KBM-7 (cell line): ENCODE data around the gene GABBR1.
"Not testable (repeated sequence)": the region's sequence is repeated elsewhere in the genome, so short reads cannot be mapped to it uniquely, and the experiment has no call there.

ENCODE experiments used
- DNase-seq: peaks from one replicate; pipeline ENCODE4 v3.0.0-alpha.2; 2015
- in situ Hi-C: fragments of 300-500 bp; cut with MboI; formaldehyde crosslinking; loops from 2 replicates; pipeline ENCODE4 v1.14.3; 2020; ENCODE audit warnings: low sequenced_read_pairs, low pct_unique_long_range_greater_than_20kb, mixed read lengths

The GABBR1 gene

GRCh38 chr6:29632789-29633533 is at the start of gene GABBR1:
Gene GABBR1 (minus strand): TSS chr6:29633183. CDS start chr6:29632385, 798 bp downstream.
- peak; percentile 74 for DNase-seq
- in situ Hi-C loops = no loop called here

GRCh38 chr6:29681811-29682210 is 48.8 kb upstream of the GABBR1 start:
- no peak for DNase-seq
- in situ Hi-C loops = no loop called here

GRCh38 chr6:29680904-29681303 is 47.9 kb upstream of the GABBR1 start, which contains the start of gene ZFP57:
Gene ZFP57 (minus strand): TSS chr6:29681152. CDS start chr6:29677003, 4,149 bp downstream.
- in situ Hi-C loops = no loop called here
- DNase-seq = no peak

GRCh38 chr6:29680416-29680815 is 47.4 kb upstream of the GABBR1 start:
- DNase-seq = no peak
- in situ Hi-C loops = no loop called here

DNA sequence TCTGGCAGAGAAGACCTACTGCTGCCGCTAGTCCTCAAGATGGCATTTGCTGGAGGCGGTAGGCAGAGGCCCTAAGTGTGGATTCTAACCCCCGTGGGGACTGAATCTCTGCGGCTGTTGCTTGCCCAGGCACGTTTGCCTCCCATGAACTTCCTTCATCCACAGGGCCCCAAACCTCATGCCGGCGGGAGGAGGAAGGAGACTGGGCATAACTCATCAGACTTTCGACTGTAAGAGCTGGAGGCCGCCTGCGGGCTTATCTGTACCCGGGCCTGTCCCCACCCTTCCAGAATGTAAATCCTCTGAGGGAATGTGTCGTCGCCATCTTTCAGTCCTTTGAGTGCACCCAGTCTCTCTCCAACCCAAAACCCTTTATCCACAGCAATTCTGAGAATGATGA is 47.0 kb upstream of the GABBR1 start:
- DNase-seq = no peak
- in situ Hi-C loops = no loop called here

GRCh38 chr6:29678114-29678513 is 45.1 kb upstream of the GABBR1 start:
- no peak for DNase-seq
- in situ Hi-C loops = no loop called here

- in situ Hi-C loops = no loop called here
Observed at GRCh38 chr6:29676981-29677601, 44.1 kb upstream of the GABBR1 start.

GRCh38 chr6:29675561-29675960 is 42.6 kb upstream of the GABBR1 start:
- DNase-seq = no peak
- in situ Hi-C loops = no loop called here

More at GRCh38 chr6:29676981-29677601, 44.1 kb upstream of the GABBR1 start:
- DNase-seq = peak; percentile 20

GRCh38 chr6:29674008-29674407 is 41.0 kb upstream of the GABBR1 start:
- DNase-seq = no peak
- in situ Hi-C loops = no loop called here

DNA sequence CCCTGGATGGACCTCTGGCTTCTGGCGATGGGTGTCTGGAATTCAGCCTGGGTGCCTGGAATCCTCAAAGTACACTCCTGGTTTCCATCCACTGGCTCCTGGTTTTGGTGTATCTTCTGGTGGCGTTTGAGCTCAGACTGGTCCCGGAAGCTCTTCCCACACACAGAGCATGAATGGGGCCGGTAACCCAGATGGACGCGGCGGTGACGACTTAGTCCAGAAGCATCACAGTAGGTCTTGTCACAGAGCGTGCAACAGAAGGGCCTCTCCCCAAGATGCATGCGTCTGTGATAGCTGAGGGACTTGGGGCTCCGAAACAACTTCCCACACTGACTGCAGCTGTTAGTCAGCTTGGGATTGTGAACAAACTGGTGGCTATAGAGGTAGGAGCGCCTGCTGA is 40.2 kb upstream of the GABBR1 start:
- in situ Hi-C loops = no loop called here
- no peak for DNase-seq

- in situ Hi-C loops, DNase-seq: not testable (repeated sequence)
Observed at GRCh38 chr6:29672116-29672515, 39.1 kb upstream of the GABBR1 start.

- DNase-seq = no peak
- in situ Hi-C loops = no loop called here
Observed at GRCh38 chr6:29671026-29671425, 38.0 kb upstream of the GABBR1 start.

DNA sequence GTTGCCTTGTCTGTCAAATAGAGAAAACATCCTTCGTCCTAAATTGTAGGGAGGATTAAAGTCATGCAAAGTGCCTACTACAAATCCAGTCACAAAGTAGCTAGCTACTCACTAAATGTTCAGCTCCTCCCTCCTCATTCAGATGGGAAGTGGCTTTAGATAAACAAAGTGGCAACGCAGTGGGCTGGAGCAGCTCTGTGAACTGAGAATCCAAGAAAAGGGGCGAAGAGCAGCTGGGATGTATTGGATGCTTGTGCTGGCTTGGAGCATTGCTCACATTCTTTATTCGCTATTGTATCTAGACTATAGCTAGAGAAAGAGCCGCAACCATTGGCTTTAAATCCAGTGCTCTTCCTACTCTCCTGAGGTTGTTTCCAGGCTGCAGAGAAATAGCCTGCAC is 34.2 kb upstream of the GABBR1 start:
- in situ Hi-C loops = no loop called here
- no peak for DNase-seq

- in situ Hi-C loops = no loop called here
Observed at GRCh38 chr6:29666826-29667130, 33.8 kb upstream of the GABBR1 start.

GRCh38 chr6:29665942-29666825 is 33.2 kb upstream of the GABBR1 start:
- no peak for DNase-seq
- in situ Hi-C loops = no loop called here

More at GRCh38 chr6:29666826-29667130, 33.8 kb upstream of the GABBR1 start:
- no peak for DNase-seq

DNA sequence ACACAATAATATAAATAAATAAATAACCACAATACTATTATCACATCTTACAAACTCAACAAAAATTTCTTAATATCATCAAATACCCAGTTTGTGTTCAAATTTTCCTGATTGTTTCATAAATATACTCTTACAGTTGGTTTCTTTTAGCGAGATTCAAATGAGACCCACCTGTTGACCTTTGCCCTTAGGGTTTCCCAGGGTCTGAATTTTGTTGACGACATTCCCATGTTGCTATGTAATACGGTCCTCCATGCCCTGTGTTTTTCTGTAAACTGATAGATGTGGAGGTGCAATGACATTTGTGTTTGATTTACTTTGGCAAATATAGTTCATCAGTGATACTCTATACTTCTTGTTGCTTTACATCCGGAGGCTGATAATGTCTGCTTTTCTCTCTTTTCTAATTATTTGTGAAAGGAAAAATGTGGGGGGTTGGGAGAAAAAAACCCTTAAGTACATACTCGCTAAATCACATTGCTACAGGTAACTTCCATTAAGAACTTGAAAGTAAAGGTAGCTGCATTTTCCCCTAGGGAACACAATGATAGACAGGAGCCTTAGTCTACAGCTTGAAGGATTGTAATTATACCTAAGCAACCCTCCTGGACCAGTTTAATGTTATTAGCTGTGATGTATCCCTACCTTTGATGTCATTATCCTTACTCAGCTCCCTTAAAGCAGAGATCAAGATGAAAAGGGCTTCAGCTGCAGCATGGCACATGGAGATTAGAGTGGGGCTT is 30.5 kb upstream of the GABBR1 start:
- DNase-seq = no peak
- in situ Hi-C loops = no loop called here

DNA sequence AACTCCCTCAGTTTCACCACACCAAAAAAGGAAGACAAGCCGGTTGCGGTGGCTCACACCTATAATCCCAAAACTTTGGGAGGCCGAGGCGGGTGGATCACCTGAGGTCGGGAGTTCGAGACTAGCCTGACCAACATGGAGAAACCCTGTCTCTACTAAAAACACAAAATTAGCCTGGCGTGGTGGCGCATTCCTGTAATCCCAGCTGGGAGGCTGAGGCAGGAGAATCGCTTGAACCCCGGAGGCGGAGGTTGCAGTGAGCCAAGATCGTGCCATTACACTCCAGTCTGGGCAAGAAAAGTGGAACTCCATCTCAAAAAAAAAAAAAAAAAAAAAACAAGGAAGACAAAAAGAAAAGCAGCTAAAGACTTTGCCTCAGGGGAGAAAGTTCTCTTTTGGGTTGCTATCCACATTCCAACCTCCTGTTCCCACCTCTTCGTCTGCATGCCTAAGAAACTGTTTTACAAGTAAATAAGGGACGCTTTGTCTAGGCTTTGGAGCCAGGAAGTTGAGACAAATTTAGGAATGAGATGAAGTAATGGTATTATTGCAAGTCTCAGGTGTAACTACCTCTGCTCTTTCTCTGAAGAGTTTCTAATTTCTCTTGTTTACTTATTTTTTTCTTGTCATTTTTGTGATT is 28.6 kb upstream of the GABBR1 start:
- DNase-seq, in situ Hi-C loops: not testable (repeated sequence)

DNA sequence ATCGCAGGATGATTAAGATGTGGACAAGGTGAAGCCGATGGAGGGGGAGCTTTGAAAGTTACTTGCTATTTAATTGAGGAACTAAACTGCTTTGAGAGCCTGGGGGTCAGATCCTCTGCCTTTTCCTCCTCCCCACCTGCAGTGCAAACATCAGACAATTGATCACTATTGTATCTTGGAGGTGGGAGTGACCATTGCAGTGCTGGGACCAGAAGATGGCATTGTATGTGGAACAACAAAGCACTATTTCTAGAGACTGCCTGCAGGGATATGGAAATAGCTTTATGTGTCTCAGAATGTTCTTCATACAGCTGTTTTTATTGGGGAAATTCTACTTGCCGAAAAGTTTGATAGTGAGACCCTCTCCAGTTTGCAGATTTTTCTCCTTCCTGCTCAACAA is 28.1 kb upstream of the GABBR1 start:
- in situ Hi-C loops = no loop called here
- DNase-seq = no peak

- in situ Hi-C loops = no loop called here
- DNase-seq = no peak
Observed at GRCh38 chr6:29656798-29657197, 23.8 kb upstream of the GABBR1 start, which contains the start of gene MOG. Gene MOG (plus strand): TSS chr6:29657092. CDS start chr6:29657210, 118 bp downstream.
